Smooth muscle cell of the pulmonary artery (primary cell): ENCODE results near the gene CCDC200. TPM values are rescaled to one million over a fixed set of nuclear protein-coding genes. Genes with fewer than 3 reads are reported as not detected.

Experiments
- total RNA-seq: library from RNA; depleted of rRNA; stranded (reverse); fragments of >200 nt; gene quantifications from 2 replicates; pipeline ENCODE4 v1.2.3, GENCODE V29; 2014

Gene CCDC200
- not detected in 2 replicates for total RNA-seq

DNA sequence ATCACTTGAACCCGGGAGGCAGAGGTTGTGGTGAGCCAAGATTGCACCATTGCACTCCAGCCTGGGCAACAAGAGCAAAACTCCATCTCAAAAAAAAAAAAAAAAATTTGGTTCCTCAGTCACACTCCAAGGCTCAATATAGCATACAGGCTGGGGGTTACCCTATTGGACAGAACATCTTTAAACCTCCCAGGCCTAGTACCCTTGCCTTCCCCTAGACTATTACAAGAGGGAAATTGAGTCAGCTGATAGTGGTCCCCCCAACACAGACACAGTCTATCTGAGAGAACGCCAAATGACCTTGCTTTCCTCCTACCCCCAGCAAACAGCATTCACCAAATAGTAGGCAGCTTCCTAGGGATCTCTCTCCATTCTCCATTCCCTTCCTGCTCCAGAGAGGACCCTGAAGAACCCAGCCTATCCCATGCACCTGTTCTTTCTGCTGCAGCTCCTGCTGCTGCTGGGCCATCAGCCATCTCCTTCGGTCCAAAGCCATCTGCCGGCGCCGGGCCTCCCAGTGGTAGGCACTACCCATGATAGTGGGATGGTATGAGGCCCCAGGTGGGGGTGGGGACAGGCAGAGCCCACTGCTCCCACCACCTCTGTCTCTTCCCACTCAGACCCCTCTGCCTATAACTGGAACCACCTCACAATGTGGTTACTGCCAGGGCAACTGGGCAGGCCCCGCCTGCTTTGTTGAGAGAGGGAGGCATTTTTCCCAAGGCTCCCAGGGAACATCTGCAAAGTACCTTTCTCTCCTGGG lies at the start of gene CCDC200:
Gene CCDC200, minus strand, starts transcription at position 604 of the 763 bp plus-strand sequence. Its CDS starts 69 bp downstream, at position 535.

DNA sequence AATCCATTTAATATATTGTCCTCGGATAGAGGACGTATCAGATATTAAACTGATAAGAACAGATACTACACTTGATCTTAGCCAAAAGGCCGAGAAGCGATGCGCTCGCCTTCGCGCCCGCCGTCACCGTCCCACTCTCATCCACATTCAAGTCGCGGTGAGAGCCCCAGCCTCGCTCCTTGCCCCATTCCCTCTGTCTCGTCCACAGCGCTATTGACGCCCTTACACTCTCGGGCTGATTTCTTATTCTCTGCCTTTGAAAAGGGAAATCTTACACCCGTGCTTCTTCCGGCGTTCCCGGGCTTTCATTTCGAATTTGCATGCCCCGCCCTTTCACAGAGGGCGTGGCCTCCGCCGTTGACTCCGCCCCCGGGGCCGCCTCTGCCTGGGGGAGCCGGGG lies 5.5 kb upstream of the CCDC200 start, which contains the start of gene RNU2-1:
Gene RNU2-1, minus strand, starts transcription at position 101 of the 400 bp plus-strand sequence.

DNA sequence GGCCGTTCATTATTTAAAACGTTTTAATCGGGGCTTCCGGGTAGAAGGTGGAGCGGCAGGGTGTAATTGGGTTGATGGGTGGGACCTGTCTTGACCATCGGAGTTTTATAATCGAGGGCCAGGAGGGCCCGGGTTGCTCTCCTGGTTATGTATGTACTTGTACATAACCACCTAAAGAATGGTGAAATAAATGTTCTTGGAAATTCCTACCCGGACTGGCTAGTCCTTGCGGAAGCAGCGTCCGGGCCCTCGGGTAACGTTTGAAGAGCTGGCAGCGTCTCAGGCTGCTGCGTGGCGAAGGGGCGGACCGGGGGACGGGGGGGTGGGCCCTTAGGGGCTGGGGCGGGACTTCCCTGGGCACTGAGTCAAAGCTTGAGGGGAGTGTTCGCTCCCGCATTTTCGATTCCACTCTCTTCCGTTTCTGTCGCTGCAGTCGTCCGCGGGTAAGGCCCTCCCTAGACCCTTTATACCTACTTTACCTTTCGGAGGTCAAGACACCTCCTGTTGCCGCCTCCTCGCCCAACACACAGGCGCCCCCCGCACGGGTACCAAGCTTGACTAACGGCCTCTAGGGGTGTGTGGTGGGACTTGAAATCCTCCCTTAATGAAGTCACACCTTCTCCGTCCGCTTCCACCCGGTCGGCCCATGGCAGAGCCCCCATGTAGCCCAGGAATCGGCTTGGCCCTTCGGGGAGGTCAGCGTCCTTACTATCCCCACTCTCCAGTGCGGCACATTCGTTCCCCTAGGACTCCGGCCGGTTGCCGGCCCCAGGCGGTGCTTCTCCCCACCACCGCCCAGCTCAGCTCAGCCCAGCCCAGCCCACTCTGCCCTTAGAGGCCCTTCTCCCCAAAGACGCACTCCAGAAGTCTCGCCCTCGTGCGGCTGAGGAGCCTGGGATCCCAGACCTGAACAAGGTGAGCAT lies 16.7 kb downstream of the CCDC200 start, which contains the start of gene TMEM106A:
Gene TMEM106A, plus strand, starts transcription at position 396 of the 923 bp plus-strand sequence. CDS start 1,167 bp downstream, outside the sequence.

Other genes with a start within 250 kb of the CCDC200 start
- gene PTGES3L, start 248.5 kb downstream of the CCDC200 start, total RNA-seq: 0.07 and 0.23 TPM in 2 replicates
- 13.4 and 15.4 TPM in 2 replicates for gene RUNDC1, start 248.1 kb downstream of the CCDC200 start, total RNA-seq
- gene RPL27, start 230.2 kb downstream of the CCDC200 start, total RNA-seq: 364 and 471 TPM in 2 replicates
- 14.2 and 21.2 TPM in 2 replicates for gene IFI35, start 221.8 kb downstream of the CCDC200 start, total RNA-seq
- 136 and 240 TPM in 2 replicates for gene VAT1, start 206.2 kb downstream of the CCDC200 start, total RNA-seq
- gene RND2, start 203.4 kb downstream of the CCDC200 start, total RNA-seq: 0.17 and 0.20 TPM in 2 replicates
- 9.0 and 10.1 TPM in 2 replicates for gene BRCA1, start 103.3 kb downstream of the CCDC200 start, total RNA-seq
- gene NBR1, start 57.4 kb downstream of the CCDC200 start, total RNA-seq: 114 and 132 TPM in 2 replicates
- gene TMEM106A, start 16.7 kb downstream of the CCDC200 start, total RNA-seq: 5.5 and 6.5 TPM in 2 replicates
- not detected in 2 replicates for gene RNU2-1, start 5.4 kb upstream of the CCDC200 start, total RNA-seq
- 22.0 and 22.2 TPM in 2 replicates for gene ARL4D, start 170.4 kb upstream of the CCDC200 start, total RNA-seq